Nephron progenitor cell (in vitro differentiated cells): ENCODE data around the gene PPIAL4G.
"Not testable (repeated sequence)": the region's sequence is repeated elsewhere in the genome, so short reads cannot be mapped to it uniquely, and the experiment has no call there.

ENCODE experiments used
- DNase-seq: peaks from one replicate; pipeline ENCODE4 v3.0.0; 2021
- H3K27ac Mint-ChIP-seq: 2 replicates; pipeline ENCODE4 v1.8.0; 2021; ENCODE audit warnings: mild to moderate bottlenecking, moderate library complexity, mixed read lengths
- H3K27me3 Mint-ChIP-seq: 2 replicates; pipeline ENCODE4 v1.8.0; 2021; ENCODE audit warnings: mild to moderate bottlenecking, low read depth, mixed read lengths; ENCODE audit not compliant: poor library complexity
- H3K36me3 Mint-ChIP-seq: 2 replicates; pipeline ENCODE4 v1.8.0; 2021; ENCODE audit warnings: low read depth, mixed read lengths
- H3K4me1 Mint-ChIP-seq: 2 replicates; pipeline ENCODE4 v1.8.0; 2021; ENCODE audit warnings: mixed read lengths
- H3K4me3 Mint-ChIP-seq: 2 replicates; pipeline ENCODE4 v1.8.0; 2021; ENCODE audit warnings: mild to moderate bottlenecking, moderate library complexity, mixed read lengths
- H3K9me3 Mint-ChIP-seq: 2 replicates; pipeline ENCODE4 v1.8.0; 2021; ENCODE audit warnings: mild to moderate bottlenecking, moderate library complexity, mixed read lengths

Gene PPIAL4G

GRCh38 chr1:148483029-148483428, at the start of gene PPIAL4G:
Gene PPIAL4G (minus strand): TSS chr1:148483302. CDS start chr1:148483252, 50 bp downstream.
- H3K27me3 Mint-ChIP-seq, H3K4me3 Mint-ChIP-seq, H3K4me1 Mint-ChIP-seq: not testable (repeated sequence)

DNA sequence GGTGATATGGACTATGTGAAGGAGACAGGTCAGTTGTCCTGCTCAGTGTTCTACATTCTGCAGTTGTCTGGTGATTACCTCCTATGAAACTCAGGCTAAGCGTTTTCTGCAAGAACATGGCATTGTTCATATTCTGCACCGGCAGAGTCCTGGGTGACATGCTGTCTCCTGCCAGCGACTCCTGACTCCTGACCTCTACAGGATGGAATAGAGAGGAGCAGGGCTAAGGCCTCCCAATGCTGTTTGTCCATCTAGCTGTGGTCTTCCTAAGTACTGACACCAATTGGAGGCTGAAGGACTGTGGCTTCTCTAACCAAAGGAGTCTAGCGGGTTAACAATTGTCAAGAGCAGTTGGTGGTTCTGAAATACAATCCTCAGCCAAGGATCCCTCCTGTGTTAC, 49.1 kb upstream of the PPIAL4G start:
- not testable (repeated sequence) for H3K27me3 Mint-ChIP-seq, H3K36me3 Mint-ChIP-seq, H3K4me3 Mint-ChIP-seq, H3K27ac Mint-ChIP-seq, DNase-seq, H3K4me1 Mint-ChIP-seq, H3K9me3 Mint-ChIP-seq

More at GRCh38 chr1:148483029-148483428, at the start of gene PPIAL4G:
- H3K27ac Mint-ChIP-seq, H3K9me3 Mint-ChIP-seq, H3K36me3 Mint-ChIP-seq, DNase-seq: not testable (repeated sequence)

GRCh38 chr1:148529101-148529567, 46.0 kb upstream of the PPIAL4G start:
- H3K27ac Mint-ChIP-seq, H3K4me1 Mint-ChIP-seq, H3K27me3 Mint-ChIP-seq, H3K9me3 Mint-ChIP-seq, H3K36me3 Mint-ChIP-seq: not testable (repeated sequence)
- peak overlapping the region; percentile 80 for H3K4me3 Mint-ChIP-seq
- peak; percentile 61 for DNase-seq

GRCh38 chr1:148528591-148528990, 45.5 kb upstream of the PPIAL4G start:
- DNase-seq, H3K36me3 Mint-ChIP-seq, H3K4me3 Mint-ChIP-seq, H3K4me1 Mint-ChIP-seq, H3K27me3 Mint-ChIP-seq, H3K9me3 Mint-ChIP-seq, H3K27ac Mint-ChIP-seq: not testable (repeated sequence)

DNA sequence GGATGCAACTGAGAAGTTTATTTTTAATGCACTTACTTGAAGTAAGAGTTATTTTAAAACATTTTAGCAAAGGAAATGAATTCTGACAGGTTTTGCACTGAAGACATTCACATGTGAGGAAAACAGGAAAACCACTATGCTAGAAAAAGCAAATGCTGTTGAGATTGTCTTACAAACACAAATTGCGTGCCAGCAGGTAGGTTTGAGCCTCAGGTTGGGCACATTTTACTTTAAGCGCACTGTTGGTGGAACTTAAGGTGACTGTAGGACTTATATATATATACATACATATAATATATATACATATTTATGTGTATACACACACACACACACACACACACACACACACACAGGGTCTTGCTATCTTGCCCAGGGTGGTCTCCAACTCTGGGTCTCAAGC, 43.5 kb upstream of the PPIAL4G start:
- H3K27ac Mint-ChIP-seq = not testable (repeated sequence)

DNA sequence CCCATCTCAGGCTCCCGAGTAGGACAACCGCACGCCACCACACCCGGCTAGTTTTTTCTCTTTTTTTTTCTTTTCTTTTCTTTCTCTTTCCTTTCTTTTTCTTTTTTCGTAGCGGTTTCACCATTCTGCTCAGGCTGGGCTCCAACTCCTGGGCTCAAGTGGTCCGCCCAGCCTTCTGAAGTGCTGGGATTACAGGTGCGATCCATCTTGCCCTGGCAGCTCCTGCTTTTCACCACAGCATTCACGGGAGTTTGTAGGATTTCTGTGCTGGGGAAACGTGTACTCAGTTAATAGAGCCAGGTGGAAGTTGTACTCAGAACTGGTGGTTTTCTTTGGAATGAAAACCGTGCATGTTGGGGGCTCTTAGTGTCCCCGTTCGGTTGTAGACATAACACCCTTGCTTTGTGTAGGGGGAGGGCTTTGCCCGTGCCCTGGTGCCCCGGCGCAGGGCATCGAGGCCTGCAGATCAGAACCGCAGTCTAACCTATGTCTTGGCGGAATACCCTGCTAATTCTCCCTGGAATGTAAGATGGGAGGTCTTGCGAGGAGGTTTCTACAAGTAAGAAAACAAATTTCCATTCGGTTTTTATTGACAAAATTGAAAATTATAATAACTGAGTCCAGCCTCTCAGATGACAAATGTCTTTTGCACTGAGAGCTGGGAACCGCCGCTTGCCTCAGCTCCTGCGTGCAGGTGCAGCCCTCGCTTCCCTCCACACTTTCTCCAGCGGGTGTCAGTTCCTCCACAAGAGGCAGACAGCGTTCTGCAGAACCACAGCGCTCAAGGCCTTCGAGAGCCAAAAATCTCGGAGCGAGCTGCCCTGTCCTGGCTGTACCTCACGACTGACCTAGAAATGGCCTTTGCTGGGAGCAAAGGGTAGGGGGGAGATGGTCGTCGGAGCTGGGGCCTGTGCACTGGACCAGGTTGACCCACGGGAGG, 40.4 kb upstream of the PPIAL4G start:
- not testable (repeated sequence) for H3K27me3 Mint-ChIP-seq, H3K4me1 Mint-ChIP-seq, H3K9me3 Mint-ChIP-seq, DNase-seq, H3K36me3 Mint-ChIP-seq
- peak overlapping the region; percentile 100 for H3K27ac Mint-ChIP-seq
- H3K4me3 Mint-ChIP-seq = peak overlapping the region; percentile 87

More for the DNA sequence above, 43.5 kb upstream of the PPIAL4G start:
- not testable (repeated sequence) for DNase-seq, H3K4me1 Mint-ChIP-seq, H3K27me3 Mint-ChIP-seq, H3K36me3 Mint-ChIP-seq, H3K4me3 Mint-ChIP-seq, H3K9me3 Mint-ChIP-seq

DNA sequence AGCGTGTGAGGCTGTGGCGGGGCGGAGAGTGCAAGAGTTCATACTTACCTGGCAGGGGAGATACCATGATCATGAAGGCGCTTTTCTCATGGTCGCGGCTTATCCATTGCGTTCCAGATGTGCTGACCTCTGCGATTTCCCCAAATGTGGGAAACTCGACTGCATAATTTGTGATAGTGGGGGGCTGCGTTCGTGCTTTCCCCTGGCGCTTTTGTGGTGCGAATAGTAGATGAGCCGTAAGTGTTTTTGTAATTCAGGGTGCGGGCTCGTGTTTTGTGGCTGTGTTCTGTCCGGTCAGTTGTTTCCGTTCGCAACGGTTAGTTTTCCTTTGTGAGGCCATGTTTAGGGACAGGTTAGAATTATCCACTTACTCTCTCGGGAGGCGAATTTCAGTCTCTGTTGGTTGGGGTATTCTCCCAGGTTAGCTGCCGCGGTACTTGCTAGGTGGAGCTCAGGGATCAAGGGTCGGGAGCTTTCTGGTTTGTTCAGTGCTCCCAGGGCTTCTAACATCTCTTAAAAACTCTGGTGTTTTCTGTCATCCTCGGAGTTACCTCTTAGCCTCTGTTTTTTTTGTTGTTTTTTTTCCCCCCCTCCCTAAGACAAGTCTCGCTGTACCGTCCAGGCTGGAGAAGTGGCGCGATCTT, 39.6 kb upstream of the PPIAL4G start:
- H3K4me1 Mint-ChIP-seq, H3K27me3 Mint-ChIP-seq, H3K36me3 Mint-ChIP-seq, H3K9me3 Mint-ChIP-seq: not testable (repeated sequence)
- peak overlapping the region; percentile 100 for H3K27ac Mint-ChIP-seq
- peak; percentile 67 for DNase-seq
- H3K4me3 Mint-ChIP-seq = peak overlapping the region; percentile 87

- peak; percentile 66 for DNase-seq
These were observed 39.0 kb upstream of the PPIAL4G start for GRCh38 chr1:148522072-148522471.

GRCh38 chr1:148514310-148514709, 31.2 kb upstream of the PPIAL4G start:
- H3K27ac Mint-ChIP-seq, H3K4me3 Mint-ChIP-seq, H3K27me3 Mint-ChIP-seq, DNase-seq, H3K9me3 Mint-ChIP-seq, H3K36me3 Mint-ChIP-seq: not testable (repeated sequence)
- H3K4me1 Mint-ChIP-seq = peaks cover 12% of the 10 kb centered on the region

More at GRCh38 chr1:148522072-148522471, 39.0 kb upstream of the PPIAL4G start:
- H3K36me3 Mint-ChIP-seq, H3K9me3 Mint-ChIP-seq, H3K4me1 Mint-ChIP-seq, H3K27me3 Mint-ChIP-seq: not testable (repeated sequence)
- peak overlapping the region; percentile 87 for H3K4me3 Mint-ChIP-seq
- H3K27ac Mint-ChIP-seq = peak overlapping the region; percentile 100

DNA sequence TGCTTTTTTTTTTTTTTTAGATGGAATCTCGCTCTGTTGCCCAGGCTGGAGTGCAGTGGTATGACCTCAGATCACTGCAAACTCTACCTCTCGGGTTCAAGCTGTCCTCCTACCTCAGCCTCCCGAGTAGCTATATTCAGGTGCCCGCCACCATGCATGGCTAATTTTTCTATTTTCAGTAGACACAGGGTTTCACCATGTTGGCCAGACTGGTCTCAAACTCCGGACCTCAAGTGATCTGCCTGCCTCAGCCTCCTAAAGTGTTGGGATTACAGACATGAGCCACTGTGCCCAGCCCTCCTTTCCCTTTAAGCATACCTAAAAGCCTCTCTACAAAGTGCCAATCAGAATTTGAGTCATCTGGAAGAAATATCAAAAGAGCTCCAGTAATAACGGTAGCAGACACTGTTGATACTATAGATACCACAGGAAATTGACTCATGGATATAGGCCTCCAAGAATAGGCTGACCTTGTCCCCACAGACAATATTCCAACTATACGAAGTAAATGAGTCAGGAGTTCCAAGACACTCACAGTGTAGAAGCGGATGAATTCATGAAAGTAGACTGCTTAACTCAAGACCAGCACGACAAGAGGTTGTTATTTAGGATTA, 29.6 kb upstream of the PPIAL4G start:
- H3K27me3 Mint-ChIP-seq, DNase-seq, H3K9me3 Mint-ChIP-seq, H3K36me3 Mint-ChIP-seq, H3K4me3 Mint-ChIP-seq, H3K27ac Mint-ChIP-seq: not testable (repeated sequence)
- peaks cover 12% of the 10 kb centered on the region for H3K4me1 Mint-ChIP-seq

- H3K36me3 Mint-ChIP-seq, H3K4me3 Mint-ChIP-seq, H3K27me3 Mint-ChIP-seq, H3K27ac Mint-ChIP-seq, H3K4me1 Mint-ChIP-seq, H3K9me3 Mint-ChIP-seq, DNase-seq: not testable (repeated sequence)
These were observed 10.8 kb upstream of the PPIAL4G start for GRCh38 chr1:148493933-148494332.

GRCh38 chr1:148481134-148481533, 2.0 kb downstream of the PPIAL4G start:
- H3K4me3 Mint-ChIP-seq, H3K4me1 Mint-ChIP-seq, H3K36me3 Mint-ChIP-seq, H3K9me3 Mint-ChIP-seq, H3K27me3 Mint-ChIP-seq, DNase-seq, H3K27ac Mint-ChIP-seq: not testable (repeated sequence)

DNA sequence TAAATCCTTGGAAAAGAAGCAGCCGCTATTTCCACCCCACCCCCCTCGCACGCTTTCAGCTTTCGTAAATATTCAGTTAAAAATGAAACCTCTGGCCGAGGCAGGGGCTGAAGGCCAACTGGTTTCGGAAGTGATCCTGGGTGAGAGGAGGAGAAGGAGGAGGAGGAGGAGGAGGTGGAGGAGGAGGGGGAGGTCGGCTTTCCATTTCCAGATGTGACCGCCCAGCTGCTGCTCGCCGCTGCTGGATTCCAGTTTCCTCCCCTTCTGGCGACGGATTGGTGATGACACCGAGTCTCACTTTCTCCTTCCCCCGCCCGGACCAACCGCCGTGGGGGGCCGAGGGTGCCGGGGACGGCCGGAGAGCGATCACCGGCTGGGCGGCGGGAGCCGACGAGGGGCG, 23.4 kb downstream of the PPIAL4G start:
- not testable (repeated sequence) for DNase-seq, H3K27me3 Mint-ChIP-seq, H3K9me3 Mint-ChIP-seq, H3K4me1 Mint-ChIP-seq, H3K36me3 Mint-ChIP-seq, H3K27ac Mint-ChIP-seq
- peak overlapping the region; percentile 77 for H3K4me3 Mint-ChIP-seq

- not testable (repeated sequence) for H3K36me3 Mint-ChIP-seq, H3K27ac Mint-ChIP-seq, H3K27me3 Mint-ChIP-seq, H3K9me3 Mint-ChIP-seq, H3K4me1 Mint-ChIP-seq
- H3K4me3 Mint-ChIP-seq = peak overlapping the region; percentile 77
- peak; percentile 43 for DNase-seq
These were observed 24.1 kb downstream of the PPIAL4G start for GRCh38 chr1:148458901-148459581.
